ENCODE results near the gene ATP1A4. TPM values are rescaled to one million over a fixed set of nuclear protein-coding genes. Genes with fewer than 3 reads are reported as not detected.

ATP1A4 gene
- total and polyA plus RNA-seq, 2 of the 8 experiments (the other 6 are each of a cell fraction or from before 2014, with no cell fraction given): 0.48 to 0.61 TPM

GRCh38 chr1:160200786-160201185 lies 49.4 kb downstream of the ATP1A4 start:
- Histone ChIP-seq H3K27ac (ENCODE audit: low read depth, low read length) (no peak overlapping the region), H3K4ac (replicated peaks; ENCODE audit: insufficient read length, low read depth, low read length) (no peak overlapping the region), H4K8ac (ENCODE audit: extremely low read depth, insufficient read depth, low read length) (no peak overlapping the region), H2BK120ac (replicated peaks; ENCODE audit: low read depth, low read length) (no peak overlapping the region), H3K36me3 (ENCODE audit: control insufficient read depth in 2 of 4, insufficient read depth in 4 of 4, low read length in 3 of 4) (no peaks in the 10 kb centered on the region), H2AFZ (ENCODE audit: low read length) (no peak overlapping the region), H3K79me2 (ENCODE audit: control insufficient read depth in 1 of 2, insufficient read depth in 2 of 2, low read length in 2 of 2) (peaks cover under 1 to 4% of the 10 kb centered on the region in 2 experiments; a peak in 1 of 4 replicates), H3K9me3 (ENCODE audit: insufficient read depth in 2 of 2, low read depth in 1 of 2, low read length in 1 of 2) (no peaks in the 10 kb centered on the region), H3K4me2 (ENCODE audit: insufficient read depth in 1 of 2, low read depth in 2 of 2, low read length in 2 of 2) (no peak overlapping the region), H2AK5ac (ENCODE audit: low read depth, low read length) (no peak overlapping the region), H3K79me1 (ENCODE audit: low read depth, low read length) (no peaks in the 10 kb centered on the region), H3K14ac (ENCODE audit: insufficient read length) (no peak overlapping the region), H4K5ac (ENCODE audit: insufficient read length, low read depth, low read length) (no peak overlapping the region), H2BK15ac (ENCODE audit: low read length) (no peak overlapping the region), H2BK20ac (ENCODE audit: low read length) (no peak overlapping the region), H3K23me2 (ENCODE audit: low read depth, low read length) (peaks cover 4% of the 10 kb centered on the region; the same call in 1 of the 2 replicates), H3K18ac (ENCODE audit: extremely low read depth, low read length) (no peak overlapping the region), H4K91ac (replicated peaks; ENCODE audit: insufficient read length, low read length) (no peak overlapping the region), H3K9ac (replicated peaks in 1 of 4; ENCODE audit: extremely low read depth in 1 of 4, low read depth in 3 of 4, low read length in 3 of 4) (no peak overlapping the region), H2BK5ac (ENCODE audit: low read depth, low read length) (no peak overlapping the region), H3K56ac (replicated peaks; ENCODE audit: insufficient read length, low read depth, low read length) (no peak overlapping the region), H3K23ac (ENCODE audit: insufficient read length) (no peak overlapping the region), H3K27me3 (replicated peaks in 1 of 4; ENCODE audit: control insufficient read depth in 3 of 4, extremely low read depth in 1 of 4, insufficient read depth in 3 of 4, low read length in 3 of 4) (no peaks in the 10 kb centered on the region), H2BK12ac (ENCODE audit: low read depth, low read length) (no peak overlapping the region), H4K20me1 (replicated peaks in 1 of 2; ENCODE audit: control insufficient read depth in 1 of 2, insufficient read depth in 2 of 2, low read length in 2 of 2) (no peaks in the 10 kb centered on the region), H3K4me3 (ENCODE audit: extremely low read depth in 1 of 4, insufficient read depth in 2 of 4, low read depth in 3 of 4, low read length in 4 of 4) (no peak overlapping the region), H3K4me1 (replicated peaks in 1 of 4; ENCODE audit: control insufficient read depth in 3 of 4, insufficient read depth in 4 of 4, low read length in 3 of 4) (peaks cover 0 to 9% (median 4%) of the 10 kb centered on the region in 4 experiments; a peak in 6 of 7 replicates)
- POLR2A ChIA-PET (ENCODE audit: partially characterized antibody): interaction anchor here (1.0 to 2.1 kb wide), 2 partner anchors 8 to 62 kb away, joined by 3 to 5 read pairs; partner anchors contain the start of gene DCAF8
- CTCF ChIA-PET (ENCODE audit: partially characterized antibody): interaction anchor here (1.1 to 20.4 kb wide), 7 partner anchors 11 to 118 kb away, joined by 3 to 257 read pairs (median 8); partner anchors contain the start of gene CASQ1
- FAIRE-seq: no peak
- 85% methylated on average over 4 of the region's 4 CpGs; no CpG with 5 or more reads in 1 of the 2 experiments for WGBS, 2 experiments (ENCODE audit: extremely low coverage in 1 of 2, insufficient coverage in 1 of 2, insufficient read length in 1 of 2, insufficient replicate concordance in 2 of 2, low coverage in 1 of 2, low lambda C conversion rate in 2 of 2, missing lambda C conversion rate in 1 of 2)
- TF ChIP-seq EGR1 (IDR thresholded peaks at IDR 0.05; ENCODE audit: borderline replicate concordance, low read depth, low read length) (no peak), SIRT6 (IDR thresholded peaks at IDR 0.05; ENCODE audit: low read length) (no peak), JUND (IDR thresholded peaks at IDR 0.05; ENCODE audit: low read length) (no peak), SP2 (IDR thresholded peaks at IDR 0.05; ENCODE audit: low read length) (no peak), GTF2F1 (IDR thresholded peaks at IDR 0.05; ENCODE audit: borderline replicate concordance, low read depth, low read length) (no peak), HDAC2 (IDR thresholded peaks at IDR 0.05; ENCODE audit: borderline replicate concordance in 1 of 2, low read depth in 2 of 2, low read length in 2 of 2) (no peak), SIX5 (IDR thresholded peaks at IDR 0.05; ENCODE audit: low read depth, low read length) (no peak), POLR2A (IDR thresholded peaks at IDR 0.05; ENCODE audit: control extremely low read depth in 1 of 2, low read depth in 2 of 2, low read length in 2 of 2) (no peak)
- DNase-seq (ENCODE audit: low read depth in 1 of 2, low spot score in 2 of 2): no peak
